HCT116 (cell line): ENCODE data around the gene LSM14A. TPM values are rescaled to one million over a fixed set of nuclear protein-coding genes. Genes with fewer than 3 reads are reported as not detected.
"Not testable (repeated sequence)": the region's sequence is repeated elsewhere in the genome, so short reads cannot be mapped to it uniquely, and the experiment has no call there.

Experiments used
- ATAC-seq: fragments of 200-7000 bp; cut with Tn5 transposase; 2 replicates; pipeline ENCODE4 v1.9.1; 2020; ENCODE audit warnings: mild to moderate bottlenecking, moderate library complexity
- BruUV-seq: library from RNA; stranded (reverse); fragments of 400-500 nt; replicated peaks from 2 replicates; lab custom pipeline; 2021; lab: Mats Ljungman, UMichigan
- CTCF ChIA-PET: fragments of 300-600 bp; sonication (Branson Sonifier 250); formaldehyde crosslinking; loops from one replicate; lab custom pipeline; 2021; ENCODE audit warnings: antibody characterized with exemption; lab: Charles Lee
- POLR2A ChIA-PET: fragments of 300-600, 350-600 bp; sonication (Branson Sonifier 250); formaldehyde crosslinking; loops from one replicate; lab custom pipeline; 2021; ENCODE audit warnings: antibody characterized with exemption; lab: Charles Lee
- RAD21 ChIA-PET, 2 experiments: fragments of 300-600 bp; sonication (Branson Sonifier 250); formaldehyde crosslinking; loops; one replicate each; lab custom pipeline; 2023; ENCODE audit warnings: low total read pairs in 2 of 2; ENCODE audit not compliant: uncharacterized antibody in 2 of 2, unreplicated experiment in 2 of 2, low non-redundant PET in 1 of 2; lab: Charles Lee
- DNase-seq: peaks from one replicate; pipeline ENCODE4 v3.0.0-alpha.2; 2010; ENCODE audit warnings: low read depth, low spot score
- H2AFZ ChIP-seq: fragments of 200-600 bp; shearing (Covaris generic), sonication (generic); 2 replicates; pipeline ENCODE4 v1.6.1; 2017; ENCODE audit warnings: low read depth, mixed run types, mixed read lengths, antibody characterized with exemption, low read length; ENCODE audit not compliant: poor library complexity, severe bottlenecking
- H3K27ac ChIP-seq: 2 replicates; pipeline ENCODE4 v1.5.1; 2012; ENCODE audit warnings: low read depth, low read length
- H3K27me3 ChIP-seq: fragments of 200-600 bp; sonication (generic); 2 replicates; pipeline ENCODE4 v1.6.1; 2016; ENCODE audit warnings: mixed run types, low read length, mixed read lengths; ENCODE audit not compliant: insufficient read depth
- H3K36me3 ChIP-seq, 2 experiments: fragments of 200-500 bp in 1 of 2; fragments of 200-600 bp in 1 of 2; sonication (Bioruptor generic) in 1 of 2; sonication (generic) in 1 of 2; 2 replicates each; pipeline versions ENCODE4 v1.5.1 to v1.6.1; 2014 to 2016; ENCODE audit warnings: low read length in 2 of 2, inconsistent platforms in 1 of 2, mixed read lengths in 1 of 2, mixed run types in 1 of 2; ENCODE audit not compliant: insufficient read depth in 2 of 2, control insufficient read depth in 1 of 2
- H3K4me1 ChIP-seq, 2 experiments: fragments of 200-600 bp in 1 of 2; sonication (generic) in 1 of 2; 2 replicates each; pipeline versions ENCODE4 v1.5.1 to v1.6.1; 2012 to 2017; ENCODE audit warnings: low read length in 2 of 2, inconsistent platforms in 1 of 2, mild to moderate bottlenecking in 1 of 2, mixed read lengths in 1 of 2, mixed run types in 1 of 2, moderate library complexity in 1 of 2; ENCODE audit not compliant: insufficient read depth in 2 of 2, control insufficient read depth in 1 of 2
- H3K4me2 ChIP-seq: fragments of 200-600 bp; sonication (generic); 2 replicates; pipeline ENCODE4 v1.6.1; 2017; ENCODE audit warnings: mixed run types, low read length, mixed read lengths
- H3K4me3 ChIP-seq, 2 experiments: fragments of 200-600 bp in 1 of 2; sonication (generic) in 1 of 2; replicated peaks in 1 of 2; 2 replicates each; pipeline ENCODE4 v1.5.1; 2011 to 2016; ENCODE audit warnings: low read length in 2 of 2, control low read depth in 1 of 2, low read depth in 1 of 2, mild to moderate bottlenecking in 1 of 2, mixed read lengths in 1 of 2, mixed run types in 1 of 2
- H3K79me2 ChIP-seq: fragments of 200-600 bp; sonication (generic); 2 replicates; pipeline ENCODE4 v1.6.1; 2017; ENCODE audit warnings: mild to moderate bottlenecking, mixed run types, low read length, moderate library complexity, mixed read lengths; ENCODE audit not compliant: insufficient read depth
- H3K9ac ChIP-seq: fragments of 200-600 bp; sonication (generic); 2 replicates; pipeline ENCODE4 v1.6.1; 2016; ENCODE audit warnings: low read length, mixed read lengths
- H3K9me2 ChIP-seq: fragments of 200-600 bp; sonication (generic), shearing (Covaris generic); 2 replicates; pipeline ENCODE4 v1.6.1; 2017; ENCODE audit warnings: mixed run types, mild to moderate bottlenecking, moderate library complexity; ENCODE audit not compliant: insufficient read depth
- H3K9me3 ChIP-seq, 2 experiments: fragments of 200-500 bp in 1 of 2; fragments of 200-600 bp in 1 of 2; sonication (Bioruptor generic) in 1 of 2; sonication (generic) in 1 of 2; 2 replicates each; pipeline ENCODE4 v1.6.1; 2014 to 2017; ENCODE audit warnings: low read length in 2 of 2, mixed read lengths in 2 of 2, inconsistent platforms in 1 of 2, low read depth in 1 of 2, mild to moderate bottlenecking in 1 of 2, mixed run types in 1 of 2, moderate library complexity in 1 of 2; ENCODE audit not compliant: control insufficient read depth in 1 of 2, insufficient read depth in 1 of 2
- H4K20me1 ChIP-seq: fragments of 200-600 bp; sonication (generic), shearing (Covaris generic); 2 replicates; pipeline ENCODE4 v1.6.1; 2017; ENCODE audit warnings: mixed run types, mild to moderate bottlenecking, moderate library complexity; ENCODE audit not compliant: insufficient read depth
- ELF1 ChIP-seq: IDR thresholded peaks from 2 replicates; pipeline ENCODE4 v1.6.1; 2012; ENCODE audit warnings: low read depth, borderline replicate concordance
- EZH2phosphoT487 ChIP-seq: fragments of 200-600 bp; IDR thresholded peaks from 2 replicates; pipeline ENCODE4 v1.6.1; 2018; ENCODE audit warnings: antibody characterized with exemption, borderline replicate concordance
- SP1 ChIP-seq: IDR thresholded peaks from 2 replicates; pipeline ENCODE4 v1.6.1; 2012; ENCODE audit warnings: low read depth
- intact Hi-C: fragments of 100-400 bp; cut with micrococcal nuclease; formaldehyde crosslinking; loops from 2 replicates; pipeline ENCODE4 v1.10.0; 2022
- total RNA-seq: library from RNA; stranded (reverse); gene quantifications from one replicate; pipeline ENCODE4 v1.2.1, GENCODE V29; 2021; ENCODE audit not compliant: unreplicated experiment
- TF ChIP-seq, protein P1 (sequence below): IDR thresholded peaks from 2 replicates; pipeline ENCODE4 v1.6.1; 2012

LSM14A gene
- total RNA-seq, 1 experiment from 2014 or later = 120 TPM

DNA sequence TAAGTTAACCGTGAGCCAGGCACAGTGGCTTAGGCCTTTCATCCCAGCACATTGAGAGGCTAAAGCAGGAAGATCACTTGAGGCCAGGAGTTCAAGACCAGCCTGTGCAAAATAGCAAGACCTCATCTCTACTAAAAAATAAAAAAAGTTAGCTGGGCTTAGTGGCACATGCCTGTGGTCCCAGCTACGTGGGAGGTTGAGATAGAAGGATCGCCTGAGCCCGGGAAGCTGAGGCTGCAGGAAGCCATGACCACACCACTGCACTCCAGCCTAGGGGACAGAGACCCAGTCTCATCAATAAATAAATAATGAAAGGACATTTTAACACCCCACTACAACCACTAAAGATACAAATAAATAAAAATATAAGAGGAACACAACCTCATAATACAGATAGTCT lies 21.6 kb downstream of the LSM14A start:
- Histone ChIP-seq H3K27ac (no peak overlapping the region), H3K9me2 (no peaks in the 10 kb centered on the region), H3K9ac (no peak overlapping the region), H3K9me3 (no peaks in the 10 kb centered on the region), H2AFZ (no peak overlapping the region), H3K36me3 (peaks cover 31 to 36% of the 10 kb centered on the region in 2 experiments), H3K79me2 (peaks cover 84% of the 10 kb centered on the region), H3K4me1 (no peaks in the 10 kb centered on the region; a peak in 1 of 4 replicates), H3K4me2 (no peak overlapping the region), H3K27me3 (no peaks in the 10 kb centered on the region), H4K20me1 (peaks cover 33% of the 10 kb centered on the region), H3K4me3 (no peak overlapping the region)
- DNase-seq (no peak), ATAC-seq (no peak)
- RAD21 ChIA-PET = no interaction called here
- POLR2A ChIA-PET = no interaction called here
- no TSS peak for BruUV-seq
- TF ChIP-seq SP1 = no peak
- CTCF ChIA-PET = no interaction called here
- intact Hi-C loops = no loop called here

DNA sequence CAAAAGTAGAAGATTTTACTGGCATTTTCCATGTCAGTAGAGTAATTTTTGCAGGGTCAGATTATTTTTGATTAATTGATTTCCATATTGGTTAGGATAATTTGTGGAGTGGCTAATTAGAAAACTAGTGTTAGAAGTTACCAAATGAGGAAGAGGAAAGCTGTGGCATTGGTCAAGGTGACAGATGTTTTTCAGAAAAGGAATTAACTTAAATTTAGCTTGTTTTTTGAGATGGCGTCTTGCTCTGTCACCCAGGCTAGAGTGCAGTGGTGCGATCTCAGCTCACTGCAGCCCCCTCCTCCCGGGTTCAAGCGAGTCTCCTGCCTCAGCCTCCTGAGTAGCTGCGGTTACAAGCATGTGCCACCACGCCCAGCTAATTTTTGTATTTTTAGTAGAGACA lies 28.8 kb downstream of the LSM14A start:
- no peak overlapping the region for H3K4me3 ChIP-seq
- H3K27ac ChIP-seq = no peak overlapping the region
- ATAC-seq (no peak), DNase-seq (no peak)
- no peak overlapping the region for H2AFZ ChIP-seq
- no peaks in the 10 kb centered on the region for H3K9me2 ChIP-seq
- POLR2A ChIA-PET = no interaction called here
- no peaks in the 10 kb centered on the region for H3K9me3 ChIP-seq
- H3K36me3 ChIP-seq = peaks cover 28 to 33% of the 10 kb centered on the region in 2 experiments
- RAD21 ChIA-PET = no interaction called here
- CTCF ChIA-PET = no interaction called here
- H3K27me3 ChIP-seq = no peaks in the 10 kb centered on the region
- no peak for TF ChIP-seq ELF1
- TF ChIP-seq SP1 = no peak
- no peak for TF ChIP-seq EZH2phosphoT487
- TF ChIP-seq, protein P1, sequence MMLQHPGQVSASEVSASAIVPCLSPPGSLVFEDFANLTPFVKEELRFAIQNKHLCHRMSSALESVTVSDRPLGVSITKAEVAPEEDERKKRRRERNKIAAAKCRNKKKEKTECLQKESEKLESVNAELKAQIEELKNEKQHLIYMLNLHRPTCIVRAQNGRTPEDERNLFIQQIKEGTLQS = no peak
- H3K4me1 ChIP-seq = peaks cover 0 to 7% of the 10 kb centered on the region in 2 experiments; a peak in 2 of 4 replicates
- H3K4me2 ChIP-seq = no peak overlapping the region
- no peak overlapping the region for H3K9ac ChIP-seq
- intact Hi-C loops = no loop called here
- no TSS peak for BruUV-seq
- peaks cover 68% of the 10 kb centered on the region for H3K79me2 ChIP-seq
- H4K20me1 ChIP-seq = peaks cover 2% of the 10 kb centered on the region; the same call in 1 of the 2 replicates

DNA sequence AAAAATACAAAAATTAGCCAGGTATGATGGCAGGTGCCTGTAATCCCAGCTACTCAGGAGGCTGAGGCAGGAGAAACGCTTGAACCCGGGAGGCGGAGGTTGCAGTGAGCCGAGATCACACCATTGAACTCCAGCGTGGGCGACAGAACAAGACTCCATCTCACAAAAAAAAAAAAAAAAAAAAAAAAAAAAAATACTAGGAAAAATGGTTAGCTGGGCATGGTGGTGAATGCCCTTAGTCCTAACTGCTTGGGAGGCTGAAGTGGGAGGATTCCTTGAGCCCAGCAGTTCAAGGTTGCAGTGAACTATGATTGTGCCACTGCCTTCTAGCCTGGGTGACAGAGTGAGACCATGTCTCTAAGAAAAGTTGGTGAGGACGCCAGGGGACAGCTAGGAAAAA lies 33.0 kb downstream of the LSM14A start:
- peaks cover 53% of the 10 kb centered on the region for H3K79me2 ChIP-seq
- ATAC-seq, H3K27me3 ChIP-seq, intact Hi-C loops, H3K4me1 ChIP-seq, H4K20me1 ChIP-seq, BruUV-seq, H3K4me2 ChIP-seq, CTCF ChIA-PET, H3K9me2 ChIP-seq, H3K9me3 ChIP-seq, DNase-seq, H2AFZ ChIP-seq, H3K27ac ChIP-seq, H3K9ac ChIP-seq, H3K4me3 ChIP-seq: not testable (repeated sequence)
- RAD21 ChIA-PET = interaction anchor here in 1 of 2 experiments (0.6 kb wide), 1 partner anchor 37 kb away, joined by 4 read pairs; no protein-coding TSS in a partner anchor
- H3K36me3 ChIP-seq = peaks cover 16 to 23% of the 10 kb centered on the region in 2 experiments; a peak in 2 of 4 replicates
- POLR2A ChIA-PET = interaction anchor here (0.7 kb wide), 1 partner anchor 57 kb away, joined by 5 read pairs; no protein-coding TSS in a partner anchor
